Spleen (tissue), 11 donors: Measurements from ENCODE around the gene ERAP2. TPM values are rescaled to one million over a fixed set of nuclear protein-coding genes. Genes with fewer than 3 reads are reported as not detected.

Experiments used
- DNase-seq: peaks from one replicate; pipeline ENCODE4 v3.0.0-alpha.2; 2020
- H3K27ac ChIP-seq, 8 donors: fragments of 200-600 bp; sonication (generic) in 7 of 8; 1 replicate in 4 of 8; 2 replicates in 4 of 8; pipeline versions ENCODE4 v1.5.0 to v1.8.0; 2016 to 2021; ENCODE audit warnings: inconsistent platforms in 4 of 8, mild to moderate bottlenecking in 4 of 8, moderate library complexity in 1 of 8
- H3K27me3 ChIP-seq, 7 donors: fragments of 200-600 bp; sonication (generic) in 6 of 7; replicated peaks in 1 of 7; 1 replicate in 4 of 7; 2 replicates in 3 of 7; pipeline versions ENCODE4 v1.5.0 to v1.8.0; 2016 to 2021; ENCODE audit warnings: inconsistent platforms in 3 of 7, mild to moderate bottlenecking in 1 of 7
- H3K36me3 ChIP-seq, 6 donors: fragments of 200-600 bp; sonication (generic) in 5 of 6; 1 replicate in 4 of 6; 2 replicates in 2 of 6; pipeline versions ENCODE4 v1.5.0 to v1.8.0; 2016 to 2021; ENCODE audit warnings: inconsistent platforms in 2 of 6
- H3K4me1 ChIP-seq, 6 donors: fragments of 200-600 bp; sonication (generic) in 5 of 6; 1 replicate in 3 of 6; 2 replicates in 3 of 6; pipeline versions ENCODE4 v1.5.0 to v1.8.0; 2016 to 2021; ENCODE audit warnings: inconsistent platforms in 3 of 6
- H3K4me3 ChIP-seq, 8 donors: fragments of 200-600 bp; sonication (generic) in 7 of 8; 1 replicate in 4 of 8; 2 replicates in 4 of 8; pipeline versions ENCODE4 v1.5.0 to v1.8.0; 2016 to 2021; ENCODE audit warnings: inconsistent platforms in 4 of 8, mild to moderate bottlenecking in 4 of 8, moderate library complexity in 2 of 8
- H3K9me3 ChIP-seq, 8 donors: fragments of 200-600 bp; sonication (generic) in 7 of 8; 1 replicate in 4 of 8; 2 replicates in 4 of 8; pipeline versions ENCODE4 v1.5.0 to v1.8.0; 2016 to 2021; ENCODE audit warnings: inconsistent platforms in 4 of 8
- CTCF ChIP-seq, 11 experiments: fragments of 200-600 bp in 7 of 11; fragments of 450-650 bp in 4 of 11; sonication (generic) in 4 of 11; IDR thresholded peaks in 8 of 11; conservative IDR thresholded peaks in 3 of 11; 1 replicate in 7 of 11; 2 replicates in 4 of 11; pipeline versions ENCODE4 v1.4.0 to v1.8.0; 2016 to 2021; ENCODE audit warnings: antibody characterized with exemption in 11 of 11, inconsistent platforms in 4 of 11, mild to moderate bottlenecking in 1 of 11
- POLR2A ChIP-seq, 3 donors: fragments of 450-650 bp; IDR thresholded peaks; one replicate each; pipeline ENCODE4 v1.5.1; 2017; ENCODE audit warnings: antibody characterized with exemption in 3 of 3, mild to moderate bottlenecking in 1 of 3
- POLR2AphosphoS5 ChIP-seq, 3 donors: sonication (generic); formaldehyde crosslinking; IDR thresholded peaks; one replicate each; pipeline ENCODE4 v1.5.1; 2017; ENCODE audit warnings: antibody characterized with exemption in 3 of 3
- WGBS, 5 donors: extraction: QIAGEN DNeasy Blood & Tissue Kit in 3 of 5; methylation state at CpG; one replicate each; pipeline versions ENCODE4 v1.1.5 to v1.1.7; 2013 to 2018; 5-methylcytosine and 5-hydroxymethylcytosine counted together
- intact Hi-C: fragments of 100-400 bp; cut with DNase I; formaldehyde crosslinking; loops from one replicate; pipeline ENCODE4 v1.15.0; 2023; ENCODE audit warnings: low total_unique reads
- polyA plus RNA-seq, 3 donors: library from polyadenylated mRNA; stranded (reverse); fragments of 200-250 nt; gene quantifications; one replicate each; pipeline ENCODE4 v1.2.1, GENCODE V29; 2013
- total RNA-seq, 7 donors: library from RNA; depleted of rRNA in 3 of 7; stranded (reverse); fragments of >200 nt in 3 of 7; fragmentation: NEBNext Ultra II Directional in 4 of 7; extraction: Animal tissue kit (Norgen Biotek cat#: 25700) in 4 of 7; gene quantifications; one replicate each; pipeline versions ENCODE4 v1.1.0 to v1.2.1, GENCODE V29; 2016 to 2021
- donor health status: healthy with polysubstance abuse.
- donor health status: DM: no; HTN: no; CAD: no; lungs with moderate emphysema.
- donor health status: DM: no; HTN: no; CAD: no.
- donor health status: Bipolar disorder and iron deficiency.
- donor health status: healthy.
- donor health status: DM: no; HTN: no; CAD: no.
- donor health status: DM: yes; HTN: yes; CAD: no.

The ERAP2 gene
- total and polyA plus RNA-seq, 10 donors, result 10.6 to 91.8 (median 56.6) TPM

DNA sequence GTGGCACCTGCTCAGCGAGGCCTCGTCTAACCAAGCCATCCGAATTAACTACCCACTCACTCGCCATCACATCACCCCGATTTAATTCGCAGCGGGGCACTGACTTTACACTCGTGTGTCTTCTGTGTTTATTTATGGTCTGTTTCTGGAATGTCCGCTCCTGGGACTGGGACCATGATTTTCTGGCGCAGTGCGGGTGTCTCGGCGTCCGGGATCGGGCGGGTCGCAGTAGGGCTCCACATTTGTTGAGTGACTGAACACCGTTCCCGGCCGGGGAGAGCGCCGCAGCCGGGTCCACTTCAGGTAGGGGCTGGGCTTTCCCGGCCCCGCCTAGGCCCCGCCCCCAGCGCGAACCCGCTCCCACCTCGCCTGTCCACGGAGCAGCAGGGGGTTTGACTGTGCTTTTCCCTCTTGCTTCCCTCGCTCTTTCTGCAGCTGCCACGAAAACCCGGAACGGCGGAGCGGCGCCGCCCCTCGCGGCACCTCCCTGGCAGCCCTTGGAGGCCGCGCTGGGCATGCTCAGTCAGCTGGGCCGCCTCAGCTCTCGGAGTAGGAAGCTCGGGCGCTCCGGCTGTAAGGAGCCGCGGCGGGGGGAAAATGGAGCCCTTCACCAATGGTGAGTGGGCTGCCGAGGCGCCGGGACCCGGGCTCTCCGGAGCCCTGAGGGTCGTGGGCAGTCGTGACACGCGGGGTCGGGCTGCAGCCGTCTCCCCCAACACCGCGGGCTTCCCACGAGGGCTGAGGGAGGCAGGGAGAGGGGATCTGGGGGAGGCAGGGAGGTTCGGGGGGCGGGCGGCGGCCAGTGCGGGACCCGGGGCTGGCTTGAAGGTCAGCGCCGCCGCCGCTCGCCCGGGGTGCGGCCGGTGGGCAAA, 59.5 kb downstream of the ERAP2 start, which contains the start of gene LNPEP:
Gene LNPEP, plus strand, starts transcription at position 522 of the 872 bp plus-strand sequence. Its CDS starts 76 bp downstream, at position 598.
- TF ChIP-seq CTCF (IDR thresholded peaks at IDR 0.05 in 8 of 11, conservative IDR thresholded peaks at IDR 0.05 in 3 of 11), result peak in 4 of 11 experiments; percentile 6 to 44 (median 18)
- peak; percentile 95 to 98 (median 98) for TF ChIP-seq POLR2AphosphoS5 (IDR thresholded peaks at IDR 0.05)
- peak; percentile 78 to 94 (median 86) for TF ChIP-seq POLR2A (IDR thresholded peaks at IDR 0.05)
- 0 to 1% (median 1%) methylated on average over 30 to 79 of the region's 79 CpGs for WGBS, 5 donors
- intact Hi-C loops, result loop anchor here (10.0 kb wide), 1 partner anchor 51 kb away; no protein-coding TSS in a partner anchor
- H3K36me3 ChIP-seq, result no peaks in the 10 kb centered on the region
- no peaks in the 10 kb centered on the region for H3K27me3 ChIP-seq
- H3K4me1 ChIP-seq, result peaks cover 40 to 79% (median 71%) of the 10 kb centered on the region in 6 donors
- no peaks in the 10 kb centered on the region for H3K9me3 ChIP-seq
- peak; percentile 100 for DNase-seq
- H3K4me3 ChIP-seq, result peak within 1 kb of the TSS; percentile 55 to 91 (median 82)
- peak within 1 kb of the TSS; percentile 94 to 99 (median 98) for H3K27ac ChIP-seq

DNA sequence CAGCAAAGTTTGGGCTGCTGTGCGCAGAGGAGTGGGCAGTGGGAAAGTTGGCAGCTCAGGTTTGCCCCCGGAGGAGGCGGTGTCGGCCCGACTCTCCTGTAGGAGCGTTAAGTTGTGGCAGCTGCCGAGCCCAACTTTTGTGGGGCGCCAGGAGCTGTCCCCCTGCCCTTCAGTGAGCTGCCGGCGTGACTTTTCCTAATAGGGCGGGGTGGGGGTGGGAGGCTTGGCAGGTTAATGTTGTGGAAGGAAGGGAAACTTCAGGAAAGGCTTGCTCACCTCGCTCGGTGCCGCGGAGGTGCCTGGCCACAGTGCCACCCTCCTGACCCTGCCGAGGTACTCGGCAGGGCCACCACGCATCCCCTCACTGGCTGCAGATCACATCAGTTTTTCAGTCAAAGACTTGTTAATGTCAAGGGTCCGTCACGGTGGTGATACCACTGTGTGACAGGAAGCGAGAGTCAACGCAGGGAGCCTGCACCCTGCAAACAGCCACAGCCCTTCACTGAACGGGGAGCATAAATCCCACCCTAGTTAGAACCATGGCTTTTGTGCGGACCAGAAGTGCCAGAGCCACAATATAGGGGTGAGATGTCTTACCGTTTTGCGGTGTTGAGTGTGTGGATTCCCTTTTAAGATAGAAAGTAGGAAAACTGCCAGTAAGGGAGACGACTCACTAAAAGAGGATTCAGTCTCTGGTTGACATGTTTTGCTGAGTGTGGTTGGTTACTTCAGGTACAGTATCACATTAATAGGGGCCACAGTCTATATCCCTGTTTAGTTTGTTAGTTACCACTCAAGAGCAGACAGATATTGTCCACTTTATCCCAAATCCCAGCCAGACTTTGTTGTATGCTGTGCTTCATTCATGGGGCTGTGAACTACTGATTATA, 60.4 kb downstream of the ERAP2 start:
- Histone ChIP-seq H3K36me3 (peaks cover 0 to 3% (median 0%) of the 10 kb centered on the region in 6 donors), H3K4me1 (peaks cover 36 to 79% (median 69%) of the 10 kb centered on the region in 6 donors), H3K27ac (peak overlapping the region; percentile 94 to 99 (median 98)), H3K4me3 (peak overlapping the region; percentile 55 to 91 (median 82)), H3K27me3 (no peaks in the 10 kb centered on the region), H3K9me3 (no peaks in the 10 kb centered on the region)
- intact Hi-C loops, result loop anchor here (10.0 kb wide), 1 partner anchor 52 kb away; no protein-coding TSS in a partner anchor
- WGBS, 5 donors, result 0 to 1% (median 0%) methylated on average over 25 to 27 of the region's 27 CpGs
- DNase-seq, result peak; percentile 89
- TF ChIP-seq POLR2A (IDR thresholded peaks at IDR 0.05), result peak in 1 of 3 donors; percentile 16
- TF ChIP-seq CTCF (IDR thresholded peaks at IDR 0.05 in 8 of 11, conservative IDR thresholded peaks at IDR 0.05 in 3 of 11), result no peak
- peak; percentile 61 to 84 (median 77) for TF ChIP-seq POLR2AphosphoS5 (IDR thresholded peaks at IDR 0.05)

GRCh38 chr5:96940586-96940985, 64.3 kb downstream of the ERAP2 start:
- Histone ChIP-seq H3K9me3 (no peaks in the 10 kb centered on the region), H3K27me3 (no peaks in the 10 kb centered on the region), H3K36me3 (peaks cover 0 to 9% (median 0%) of the 10 kb centered on the region in 6 donors), H3K27ac (no peak overlapping the region), H3K4me1 (peaks cover 14 to 88% (median 59%) of the 10 kb centered on the region in 6 donors), H3K4me3 (no peak overlapping the region)
- intact Hi-C loops, result no loop called here
- 76 to 88% (median 80%) methylated on average over 3 of the region's 3 CpGs for WGBS, 5 donors
- DNase-seq, result no peak
- TF ChIP-seq CTCF (IDR thresholded peaks at IDR 0.05 in 8 of 11, conservative IDR thresholded peaks at IDR 0.05 in 3 of 11), result no peak
- TF ChIP-seq POLR2A (IDR thresholded peaks at IDR 0.05), result no peak
- no peak for TF ChIP-seq POLR2AphosphoS5 (IDR thresholded peaks at IDR 0.05)
